HG02973 (cell line): ENCODE data around the gene TGIF2.
A peak's percentile ranks its signal among the peaks of the same experiment; 100 is the strongest.
"Not testable (repeated sequence)": the region's sequence is repeated elsewhere in the genome, so short reads cannot be mapped to it uniquely, and the experiment has no call there.

ENCODE experiments used
- ATAC-seq: cut with Tn5 transposase; IDR thresholded peaks from one replicate; pipeline ENCODE4 v1.9.1; 2021; ENCODE audit warnings: moderate library complexity; ENCODE audit not compliant: unreplicated experiment

Gene TGIF2

DNA sequence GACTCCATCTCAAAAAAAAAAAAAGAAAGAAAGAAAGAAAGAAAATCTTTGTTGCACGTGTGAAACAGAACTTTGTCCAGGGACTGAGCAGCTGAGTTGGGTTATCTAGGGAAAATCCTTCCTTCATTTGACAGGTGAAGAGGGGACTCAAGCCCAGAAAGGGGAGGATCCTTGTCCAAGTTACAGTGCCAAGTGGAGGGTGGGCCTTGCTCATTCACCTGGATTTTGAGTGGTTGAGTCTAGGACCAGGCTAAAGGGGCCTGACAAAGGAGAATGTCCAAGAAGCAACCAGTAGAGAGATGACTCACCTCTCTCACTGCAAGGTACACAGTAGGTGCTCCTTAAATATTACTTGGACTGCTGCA lies 2.7 kb downstream of the TGIF2 start:
- no peak for ATAC-seq

DNA sequence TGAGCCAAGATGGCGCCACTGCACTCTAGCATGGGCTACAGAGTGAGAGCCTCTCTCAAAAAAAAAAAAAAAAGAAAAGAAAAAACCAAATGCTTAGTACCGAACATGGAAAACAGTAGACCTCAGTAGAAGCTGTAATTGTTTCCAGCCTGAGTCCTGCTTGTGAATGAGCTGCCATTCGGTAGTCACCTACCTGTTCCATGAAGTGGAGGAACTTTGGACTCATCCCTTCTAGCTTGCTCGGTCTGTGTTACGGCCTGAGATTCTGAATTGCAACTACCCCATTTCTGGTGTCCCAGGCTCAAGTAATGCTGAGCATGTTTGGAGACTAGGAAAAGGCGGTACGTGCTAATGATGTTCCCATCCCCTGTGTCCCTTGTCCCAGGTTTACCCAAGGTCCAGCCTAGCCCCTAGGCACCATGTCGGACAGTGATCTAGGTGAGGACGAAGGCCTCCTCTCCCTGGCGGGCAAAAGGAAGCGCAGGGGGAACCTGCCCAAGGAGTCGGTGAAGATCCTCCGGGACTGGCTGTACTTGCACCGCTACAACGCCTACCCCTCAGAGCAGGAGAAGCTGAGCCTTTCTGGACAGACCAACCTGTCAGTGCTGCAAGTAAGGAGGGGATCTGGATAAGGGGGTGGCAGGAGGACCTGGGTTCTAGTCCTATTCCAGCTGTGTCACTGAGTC lies 5.1 kb downstream of the TGIF2 start:
- no peak for ATAC-seq

DNA sequence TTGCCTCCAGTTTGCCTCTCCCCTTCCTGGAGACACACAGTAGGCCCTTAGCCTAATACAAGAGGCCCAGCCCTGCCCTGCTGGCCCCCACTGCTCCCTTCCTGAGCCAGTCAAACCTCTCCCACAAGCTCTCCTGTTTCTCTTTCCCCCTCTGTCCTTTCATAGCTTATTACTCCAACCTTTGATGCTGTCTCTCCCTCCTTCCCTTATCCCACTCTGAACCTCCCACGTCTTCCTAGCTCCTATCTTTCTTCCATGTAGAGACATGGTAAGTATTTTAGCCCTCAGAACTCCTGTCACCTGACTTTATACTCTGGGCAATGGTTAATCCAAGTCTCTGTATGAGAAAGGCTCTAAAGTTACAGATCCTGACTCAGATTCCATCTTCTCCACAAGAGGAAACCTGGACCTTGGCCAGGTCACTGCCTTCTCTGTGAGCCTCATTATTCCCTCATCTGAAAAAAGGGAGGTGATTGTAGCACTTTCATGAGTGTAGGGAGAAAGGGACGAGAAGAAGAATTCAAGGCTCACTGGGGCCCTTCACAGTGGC lies 6.7 kb downstream of the TGIF2 start:
- no peak for ATAC-seq

DNA sequence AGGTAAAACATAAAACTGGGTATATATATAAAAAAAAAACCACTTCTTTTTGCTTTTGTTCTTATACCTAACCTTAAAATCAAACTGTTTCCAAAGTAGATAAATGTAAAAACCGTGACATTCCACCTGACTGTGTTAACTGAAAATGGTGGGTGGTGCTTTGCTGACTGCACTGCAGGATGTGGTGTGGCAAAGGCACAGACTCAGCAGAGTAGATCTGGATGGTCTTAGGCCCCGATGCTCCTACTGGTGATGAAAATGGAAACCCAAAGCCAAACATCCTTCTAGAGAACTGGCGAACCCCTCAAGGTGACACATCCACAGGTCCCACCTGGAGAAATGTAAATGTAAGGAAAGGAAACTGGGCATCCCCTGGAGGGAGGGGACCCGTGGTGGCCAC lies 8.9 kb downstream of the TGIF2 start:
- no peak for ATAC-seq

DNA sequence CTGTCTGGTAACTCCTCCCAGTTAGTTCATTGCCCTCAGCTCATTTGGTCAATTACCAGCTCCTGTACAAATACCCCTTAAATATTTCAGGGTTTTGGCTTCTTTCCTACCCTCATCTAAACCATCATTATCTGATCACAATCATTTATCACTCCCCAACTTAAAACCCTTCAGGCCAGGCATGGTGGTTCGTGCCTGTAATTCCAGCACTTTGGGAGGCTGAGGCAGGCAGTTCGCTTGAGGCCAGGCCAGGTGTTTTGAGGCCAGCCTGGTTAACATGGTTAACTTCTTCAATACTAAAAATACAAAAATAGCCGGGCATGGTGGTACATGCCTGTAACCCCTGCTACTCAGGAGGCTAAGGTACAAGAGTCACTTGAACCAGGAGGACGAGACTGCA lies 9.4 kb downstream of the TGIF2 start:
- ATAC-seq: no peak

DNA sequence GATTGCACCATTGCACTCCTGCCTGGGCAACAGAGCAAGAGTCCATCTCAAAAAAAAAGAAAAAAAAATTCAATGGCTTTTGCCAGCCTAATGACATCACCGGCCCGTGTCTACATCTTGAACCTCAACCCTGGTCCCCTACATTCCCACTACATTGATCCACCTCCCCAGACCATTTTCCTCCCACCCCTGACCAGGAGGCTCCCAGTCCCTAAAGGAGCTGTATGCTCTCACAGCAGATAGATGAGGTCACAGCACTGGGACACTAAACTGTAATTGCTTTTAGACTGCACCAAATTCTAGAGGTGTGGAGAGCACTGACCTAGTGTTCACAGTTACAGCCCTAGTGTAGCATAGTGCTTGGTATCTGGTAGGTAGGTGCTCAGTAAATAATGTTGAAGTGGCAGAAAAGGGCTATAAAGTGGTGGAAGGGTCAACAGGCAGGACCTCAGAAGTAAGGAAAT lies 10.7 kb downstream of the TGIF2 start:
- no peak for ATAC-seq

DNA sequence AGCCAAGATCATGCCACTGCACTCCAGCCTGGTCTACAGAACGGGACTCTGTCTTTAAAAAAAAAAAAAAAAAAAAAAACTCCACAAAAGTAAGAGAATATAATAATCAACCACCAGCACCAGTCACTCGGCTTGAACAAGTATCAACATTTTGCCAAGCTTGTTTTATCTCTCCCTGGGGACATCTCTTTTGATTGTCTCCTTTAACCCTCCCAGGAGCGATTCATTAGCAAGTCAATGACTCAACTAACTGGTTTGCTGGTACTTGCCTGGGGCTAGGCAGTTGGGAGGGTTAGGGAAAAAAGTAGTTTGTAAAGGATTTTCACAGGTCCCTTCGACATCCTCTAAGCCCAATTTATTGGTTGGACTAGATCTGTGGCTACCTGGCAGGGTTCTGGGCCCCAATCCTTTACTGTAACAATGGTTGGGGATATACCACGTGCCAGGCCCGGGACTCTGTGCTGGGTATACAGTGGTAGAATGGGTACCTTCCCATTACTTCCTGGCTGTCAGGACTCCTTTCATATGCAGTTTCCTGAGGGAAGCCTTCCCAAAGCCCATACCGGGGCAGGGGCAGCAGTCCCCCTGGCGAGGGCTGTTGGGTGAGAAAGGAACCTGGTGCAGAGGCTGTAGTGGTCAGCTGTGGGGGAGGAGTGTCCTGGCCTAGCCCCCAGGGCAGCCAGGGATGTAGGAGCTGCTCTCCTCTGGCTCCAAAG lies 12.2 kb downstream of the TGIF2 start:
- ATAC-seq: no peak

DNA sequence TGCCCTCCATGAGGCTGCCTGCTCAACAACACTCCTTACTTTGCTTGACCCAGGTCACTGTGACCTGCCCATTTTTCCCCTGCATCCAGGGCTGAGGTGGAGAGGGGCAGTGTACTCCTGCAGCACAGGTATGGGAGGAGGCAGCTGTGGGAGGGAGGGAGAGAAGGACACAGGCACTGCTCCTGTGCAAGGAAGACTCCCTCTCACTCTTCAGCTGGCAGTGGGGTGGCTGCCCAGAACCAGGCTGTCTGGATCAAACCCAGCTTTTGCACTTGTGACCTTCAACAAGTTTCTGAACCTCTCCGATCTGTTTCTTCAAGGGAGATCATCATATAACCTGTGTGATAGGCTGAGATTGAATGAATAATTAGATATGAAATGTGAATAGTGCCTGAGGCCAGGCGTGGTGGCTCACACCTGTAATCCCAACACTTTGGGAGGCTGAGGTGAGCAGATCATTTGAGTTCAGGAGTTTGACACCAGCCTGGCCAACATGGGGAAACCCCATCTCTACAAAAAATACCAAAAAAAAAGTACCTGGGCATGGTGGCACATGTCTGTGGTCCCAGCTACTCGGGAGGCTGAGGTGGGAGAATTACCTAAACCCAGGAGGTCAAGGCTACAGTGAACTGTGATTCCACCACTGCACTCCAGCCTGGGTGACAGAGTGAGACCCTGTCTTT lies 14.1 kb downstream of the TGIF2 start:
- ATAC-seq: no peak

DNA sequence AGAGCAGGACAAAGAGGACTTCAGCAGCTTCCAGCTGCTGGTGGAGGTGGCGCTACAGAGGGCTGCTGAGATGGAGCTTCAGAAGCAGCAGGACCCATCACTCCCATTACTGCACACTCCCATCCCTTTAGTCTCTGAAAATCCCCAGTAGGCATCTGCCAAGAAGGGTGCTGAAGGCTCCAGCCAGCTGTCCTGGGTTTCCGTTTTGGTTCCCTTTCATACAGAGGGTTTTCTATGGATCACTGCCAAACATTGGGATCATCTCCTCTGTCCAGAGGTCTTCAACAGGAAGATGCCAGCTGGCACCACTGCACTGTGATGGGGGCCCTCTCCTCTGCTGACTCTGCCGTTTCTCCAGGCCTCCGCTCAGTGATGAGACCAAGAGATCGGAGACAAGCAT lies 17.9 kb downstream of the TGIF2 start:
- ATAC-seq: no peak

DNA sequence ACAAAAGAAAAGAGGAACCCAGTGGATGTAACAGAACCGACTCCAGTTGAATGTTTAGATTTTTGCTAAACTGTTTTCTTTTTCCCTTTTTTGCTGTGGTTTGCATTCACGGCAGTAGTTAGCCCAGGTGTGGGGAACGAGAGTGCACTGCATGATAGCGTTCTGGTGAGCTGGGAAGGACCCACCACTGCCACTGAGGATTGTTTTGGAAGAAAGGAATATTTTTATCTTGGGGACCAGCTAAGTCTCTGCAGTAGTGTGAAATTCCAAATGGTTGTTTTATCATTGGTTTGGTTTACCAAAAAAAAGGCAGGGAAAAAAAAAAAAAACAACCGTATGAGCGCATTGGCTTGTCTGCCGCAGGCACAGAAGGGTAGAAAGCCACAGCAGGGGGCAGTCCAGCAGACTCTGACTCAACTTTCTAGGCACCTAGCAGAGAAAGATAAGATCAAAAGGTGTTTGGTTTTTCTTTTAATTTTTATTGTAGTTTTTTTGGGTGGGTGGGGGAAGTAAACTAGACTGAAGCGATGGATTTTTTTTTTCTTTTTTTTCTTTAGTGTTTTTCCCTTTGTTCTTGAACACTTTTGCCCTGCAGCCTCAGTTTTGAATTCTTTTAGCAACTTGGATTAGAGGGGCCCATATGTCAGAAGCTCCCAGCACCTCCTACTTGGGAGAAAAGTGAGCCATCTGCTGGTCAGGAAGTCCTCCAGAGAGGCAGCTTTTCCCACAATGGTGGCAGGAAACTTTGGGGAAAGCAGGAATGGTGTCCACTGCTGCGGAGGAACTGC lies 18.7 kb downstream of the TGIF2 start:
- no peak for ATAC-seq

DNA sequence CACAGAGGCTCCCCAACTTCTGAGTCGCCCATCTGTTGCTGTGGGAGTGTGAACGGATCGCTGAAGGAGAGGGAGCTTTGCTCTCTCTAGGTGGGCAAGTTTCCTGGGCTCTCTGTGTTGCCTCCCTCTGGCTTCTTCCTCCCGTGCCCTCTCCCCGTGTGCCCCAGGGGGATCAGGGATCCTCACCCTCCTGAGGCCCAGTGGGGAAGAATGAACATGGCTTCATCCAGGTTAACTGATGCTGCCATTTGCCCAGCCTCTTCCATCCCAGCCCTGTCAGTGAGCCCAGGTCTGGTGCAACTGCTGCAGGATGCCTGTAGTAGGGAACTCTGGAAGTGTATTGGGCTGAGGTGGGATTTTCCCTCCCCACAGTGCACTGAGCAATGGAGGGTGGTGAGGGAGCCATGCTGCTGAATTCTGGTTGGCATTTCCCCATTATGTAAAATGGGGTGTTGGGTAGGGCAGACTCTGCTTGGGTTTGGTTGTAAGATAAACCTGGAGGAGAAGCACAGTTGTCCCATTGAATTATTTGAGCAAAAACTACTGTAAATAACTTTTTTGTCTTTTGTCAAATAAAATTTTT lies 20.0 kb downstream of the TGIF2 start:
- no peak for ATAC-seq

DNA sequence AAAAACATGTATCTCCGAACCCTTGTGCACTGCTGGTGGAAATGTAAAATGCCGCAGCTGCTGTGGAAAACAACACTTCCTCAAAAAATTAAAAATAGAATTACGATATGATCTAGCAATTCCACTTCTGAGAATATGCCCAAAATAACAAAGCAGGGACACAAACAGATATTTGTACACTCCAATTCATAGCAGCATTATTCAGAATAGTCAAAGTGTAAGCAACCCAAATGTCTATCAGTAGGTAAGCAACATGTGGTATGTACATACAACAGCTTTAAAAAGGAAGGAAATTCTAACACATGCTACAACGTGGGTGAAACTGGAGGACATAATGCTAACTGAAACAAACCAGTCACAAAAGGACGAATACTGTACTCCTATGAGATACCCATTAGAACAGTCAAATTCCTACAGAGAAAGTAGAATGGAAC lies 26.5 kb downstream of the TGIF2 start:
- ATAC-seq: no peak

DNA sequence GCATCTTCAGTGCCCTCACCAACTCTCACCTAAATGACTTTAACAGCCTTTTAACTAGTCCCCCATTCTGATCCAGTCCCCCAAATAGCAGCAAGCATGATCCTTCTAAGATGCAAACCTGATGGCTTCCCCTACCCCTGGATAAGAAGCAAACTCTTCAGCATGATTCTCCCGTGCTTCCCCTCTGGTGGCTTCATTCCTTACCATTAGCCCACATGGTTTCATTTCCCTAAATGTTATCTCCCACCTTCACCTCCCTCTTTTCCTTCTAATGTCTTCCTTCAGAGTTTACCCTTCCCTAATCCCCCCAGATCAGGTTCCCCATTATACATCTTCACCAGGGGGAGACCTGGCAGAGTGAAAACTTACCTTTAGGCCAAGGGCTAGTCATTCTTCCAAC lies 28.1 kb downstream of the TGIF2 start:
- no peak for ATAC-seq

DNA sequence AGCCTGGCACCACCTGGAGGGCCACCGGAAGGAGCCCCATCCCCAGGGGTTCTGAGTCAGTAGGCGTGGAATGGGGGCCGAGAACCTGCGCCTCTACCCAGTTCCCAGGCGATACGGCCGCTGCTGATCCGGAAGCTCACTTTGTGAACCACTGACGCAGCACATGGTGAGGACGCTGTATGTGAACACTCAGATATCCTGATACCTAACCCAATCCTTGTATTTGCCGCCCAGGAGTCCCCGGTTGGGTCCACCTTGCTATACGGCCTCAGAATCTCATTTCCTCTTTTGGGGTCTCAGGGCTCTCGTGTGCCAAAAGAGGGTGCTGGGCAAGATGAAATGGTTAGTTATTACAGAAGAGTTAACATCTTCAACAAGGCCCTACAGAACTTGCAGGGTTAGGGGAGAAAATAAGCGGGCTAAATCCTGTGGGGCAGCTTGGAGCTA lies 31.6 kb downstream of the TGIF2 start:
- peak; percentile 23 for ATAC-seq

DNA sequence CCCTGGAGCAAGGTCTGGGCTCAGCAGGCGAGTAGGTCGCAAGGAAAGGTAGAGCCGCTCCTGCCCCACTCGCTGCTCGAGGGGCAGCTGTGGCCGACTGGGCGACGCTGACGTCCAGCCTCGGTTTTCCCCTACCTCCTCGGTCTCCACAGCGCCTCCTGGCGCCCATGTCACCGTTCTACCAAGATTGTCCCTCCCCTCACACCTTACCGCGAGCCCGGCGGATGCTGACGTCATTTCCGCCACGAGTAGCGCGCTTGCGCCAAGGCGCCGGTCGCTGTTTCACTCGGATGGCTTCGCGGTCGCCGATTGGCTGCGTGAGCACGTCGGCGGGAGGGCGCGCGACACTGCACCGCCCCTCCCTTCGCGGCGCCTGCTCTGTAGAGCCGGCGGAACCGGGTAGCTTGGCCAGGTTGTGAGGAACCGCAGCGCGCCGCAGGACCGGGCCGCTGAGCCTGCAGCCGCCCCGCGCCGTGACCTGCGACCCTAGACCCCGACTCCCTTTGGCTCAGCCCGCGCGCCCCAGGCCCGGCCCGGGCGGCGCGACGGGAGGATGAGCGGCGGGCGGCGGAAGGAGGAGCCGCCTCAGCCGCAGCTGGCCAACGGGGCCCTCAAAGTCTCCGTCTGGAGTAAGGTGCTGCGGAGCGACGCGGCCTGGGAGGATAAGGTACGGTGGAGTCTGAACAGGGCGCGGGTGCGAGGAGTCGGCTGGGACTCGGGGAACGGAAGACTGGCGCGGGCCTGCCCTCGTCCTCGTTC lies 32.2 kb downstream of the TGIF2 start, which contains the start of gene RAB5IF:
Gene RAB5IF, plus strand, starts transcription at position 381 of the 759 bp plus-strand sequence. Its CDS starts 173 bp downstream, at position 554.
- peak; percentile 75 for ATAC-seq

DNA sequence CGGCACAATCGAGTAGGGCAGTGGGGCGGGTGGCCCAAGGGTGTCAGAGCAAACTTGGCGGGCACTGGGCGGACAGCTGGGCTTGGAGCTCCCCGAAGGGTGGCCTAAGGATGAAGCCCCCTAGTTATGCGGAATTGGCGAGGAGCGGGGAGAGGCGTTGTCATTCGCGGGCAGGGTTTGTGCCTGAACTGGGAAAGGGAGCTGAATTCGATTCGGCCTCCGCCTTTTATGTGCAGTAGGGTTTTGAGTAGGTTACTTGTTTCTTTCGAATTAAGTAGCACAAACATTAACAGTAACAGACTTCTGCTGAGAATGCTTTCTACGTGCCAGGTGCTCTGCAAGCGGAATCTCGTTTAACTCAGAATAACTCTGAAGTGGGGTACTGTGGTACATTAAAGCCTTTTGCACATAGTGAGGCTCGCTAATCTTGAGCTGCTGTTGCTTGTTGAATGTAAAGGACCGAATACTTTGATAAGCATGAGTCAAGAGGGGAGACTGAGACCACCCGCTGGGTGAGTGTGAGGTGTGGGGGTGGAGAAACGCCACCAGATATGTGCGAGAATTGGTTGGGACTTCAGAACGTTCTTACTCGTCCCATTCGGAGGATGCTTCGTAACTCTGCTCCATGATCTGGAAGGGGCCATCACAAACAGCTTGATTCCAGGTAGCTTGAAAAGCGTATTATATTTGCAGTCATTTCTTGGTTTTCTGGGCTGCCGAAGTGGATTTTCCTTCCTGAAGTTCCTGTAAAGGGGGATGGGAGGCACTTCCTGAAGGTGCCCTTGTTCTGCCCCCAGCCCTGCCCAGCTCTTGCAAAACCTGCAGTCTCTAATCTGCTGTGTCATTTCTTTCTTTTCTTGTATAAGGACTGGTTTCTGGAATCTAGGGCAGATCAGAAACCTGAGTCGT lies 33.0 kb downstream of the TGIF2 start:
- ATAC-seq: no peak

DNA sequence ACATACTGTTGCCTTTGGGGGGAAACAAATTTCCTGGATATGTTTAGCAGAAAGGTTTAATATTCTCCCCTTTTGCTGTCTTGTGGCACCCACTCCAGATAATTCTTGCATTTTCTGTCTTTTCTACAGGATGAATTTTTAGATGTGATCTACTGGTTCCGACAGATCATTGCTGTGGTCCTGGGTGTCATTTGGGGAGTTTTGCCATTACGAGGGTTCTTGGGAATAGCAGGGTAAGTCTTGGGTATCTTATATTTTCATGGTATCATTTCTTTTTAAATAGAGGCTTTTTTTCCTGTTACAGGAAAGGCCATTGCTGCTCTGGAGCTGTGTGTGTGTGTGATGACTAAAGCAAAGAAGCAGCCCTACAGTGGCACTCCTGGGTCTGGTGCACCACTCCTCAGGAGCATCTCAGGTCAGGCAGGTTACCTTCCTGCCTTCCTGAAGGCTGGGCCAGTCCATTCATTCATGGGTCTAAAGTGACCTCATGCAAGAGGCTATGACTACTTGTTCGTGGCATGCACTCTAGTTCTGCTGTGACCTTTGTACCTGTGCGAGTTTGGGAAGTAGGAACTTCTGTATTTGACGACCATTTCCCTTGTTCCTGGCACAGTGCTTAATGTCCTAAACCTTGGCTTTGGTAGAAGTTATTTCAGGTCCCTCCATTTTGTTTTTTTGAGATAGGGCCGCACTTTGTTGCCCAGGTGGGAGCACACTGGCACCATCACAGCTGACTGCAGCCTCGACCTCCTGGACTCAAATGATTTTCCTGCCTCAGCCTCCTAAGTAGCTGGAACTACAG lies 34.4 kb downstream of the TGIF2 start:
- ATAC-seq: no peak

DNA sequence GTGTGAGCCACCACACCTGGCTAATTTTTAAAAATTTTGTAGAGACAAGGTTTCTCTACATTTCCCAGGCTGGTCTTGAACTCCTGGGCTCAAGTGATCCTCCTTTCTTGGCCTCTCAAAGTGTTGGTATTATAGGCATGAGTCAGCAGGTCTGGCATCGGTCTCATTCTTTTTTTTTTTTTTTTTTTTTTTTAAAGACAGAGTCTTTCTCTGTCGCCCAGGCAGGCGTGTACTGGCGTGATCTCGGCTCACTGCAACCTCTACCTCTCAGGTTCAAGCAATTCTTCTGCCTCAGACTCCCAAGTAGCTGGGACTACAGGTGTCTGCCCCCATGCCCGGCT lies 35.0 kb downstream of the TGIF2 start:
- ATAC-seq: not testable (repeated sequence)
